HepG2 (cell line): ENCODE results near the gene SESN2. TPM values are rescaled to one million over a fixed set of nuclear protein-coding genes. Genes with fewer than 3 reads are reported as not detected.

ENCODE experiments used
- ARID2 ChIP-seq: sonication (generic); formaldehyde crosslinking; IDR thresholded peaks from 2 replicates; pipeline ENCODE4 v1.8.1; 2022; ENCODE audit warnings: mild to moderate bottlenecking, missing genetic modification reagents, borderline replicate concordance
- CHD2 ChIP-seq: IDR thresholded peaks from 2 replicates; pipeline ENCODE4 v1.6.1; 2011; ENCODE audit warnings: low read depth, low read length, improper control_type of control experiment
- DNMT1 ChIP-seq: sonication (generic); formaldehyde crosslinking; IDR thresholded peaks from 2 replicates; pipeline ENCODE4 v1.5.1; 2020; ENCODE audit warnings: mild to moderate bottlenecking, missing genetic modification reagents
- FOXJ3 ChIP-seq: sonication (generic); formaldehyde crosslinking; IDR thresholded peaks from 2 replicates; pipeline ENCODE4 v1.4.0; 2020; ENCODE audit warnings: missing genetic modification reagents, mild to moderate bottlenecking, borderline replicate concordance
- HINFP ChIP-seq: sonication (generic); formaldehyde crosslinking; IDR thresholded peaks from 2 replicates; pipeline ENCODE4 v1.4.0; 2020; ENCODE audit warnings: low read depth, mild to moderate bottlenecking, missing genetic modification reagents
- HMGA1 ChIP-seq: sonication (generic); formaldehyde crosslinking; conservative IDR thresholded peaks from 2 replicates; pipeline ENCODE4 v1.4.0; 2020; ENCODE audit warnings: missing genetic modification reagents
- MAFG ChIP-seq: sonication (generic); formaldehyde crosslinking; IDR thresholded peaks from 2 replicates; pipeline ENCODE4 v1.5.1; 2020; ENCODE audit warnings: mild to moderate bottlenecking, missing genetic modification reagents
- MBNL3 ChIP-seq: fragments of 250-450 bp; sonication (Bioruptor Pico); conservative IDR thresholded peaks from 2 replicates; pipeline ENCODE4 v1.8.0; 2022; ENCODE audit warnings: mild to moderate bottlenecking, inconsistent platforms
- NCOA2 ChIP-seq: sonication (generic); formaldehyde crosslinking; IDR thresholded peaks from 2 replicates; pipeline ENCODE4 v1.8.0; 2022; ENCODE audit warnings: inconsistent platforms
- NR3C1 ChIP-seq: sonication (generic); formaldehyde crosslinking; IDR thresholded peaks from 2 replicates; pipeline ENCODE4 v1.4.0; 2020; ENCODE audit warnings: missing genetic modification reagents
- TAF15 ChIP-seq: fragments of 200-400 bp; formaldehyde crosslinking; IDR thresholded peaks from one replicate; pipeline ENCODE4 v1.6.1; 2018; ENCODE audit warnings: mild to moderate bottlenecking, low read depth, low read length; ENCODE audit not compliant: poor library complexity, severe bottlenecking
- ZKSCAN5 ChIP-seq: sonication (generic); formaldehyde crosslinking; IDR thresholded peaks from 2 replicates; pipeline ENCODE4 v1.5.1; 2020; ENCODE audit warnings: mild to moderate bottlenecking, missing genetic modification reagents
- ZMYM3 ChIP-seq: sonication (generic); formaldehyde crosslinking; IDR thresholded peaks from 2 replicates; pipeline ENCODE4 v1.5.1; 2020; ENCODE audit warnings: mild to moderate bottlenecking, missing genetic modification reagents
- ZNF263 ChIP-seq: sonication (generic); formaldehyde crosslinking; IDR thresholded peaks from 2 replicates; pipeline ENCODE4 v1.4.0; 2020; ENCODE audit warnings: missing genetic modification reagents
- ZNF274 ChIP-seq: sonication (generic); formaldehyde crosslinking; IDR thresholded peaks from 2 replicates; pipeline ENCODE4 v1.5.1; 2020; ENCODE audit warnings: mild to moderate bottlenecking, missing genetic modification reagents
- ZNF3 ChIP-seq: IDR thresholded peaks from 2 replicates; pipeline ENCODE4 v1.7.0; 2017; ENCODE audit warnings: inconsistent platforms
- ZNF512B ChIP-seq: sonication (generic); formaldehyde crosslinking; IDR thresholded peaks from 2 replicates; pipeline ENCODE4 v1.5.1; 2020; ENCODE audit warnings: missing genetic modification reagents, mild to moderate bottlenecking, borderline replicate concordance
- ZNF629 ChIP-seq: sonication (generic); formaldehyde crosslinking; conservative IDR thresholded peaks from 2 replicates; pipeline ENCODE4 v1.5.0; 2020; ENCODE audit warnings: missing genetic modification reagents
- ZNF770 ChIP-seq: sonication (generic); formaldehyde crosslinking; IDR thresholded peaks from 2 replicates; pipeline ENCODE4 v1.5.0; 2020; ENCODE audit warnings: mild to moderate bottlenecking, missing genetic modification reagents
- ZNF792 ChIP-seq: IDR thresholded peaks from 2 replicates; pipeline ENCODE4 v1.6.1; 2016
- ZSCAN25 ChIP-seq: sonication (generic); formaldehyde crosslinking; IDR thresholded peaks from 2 replicates; pipeline ENCODE4 v1.8.0; 2022; ENCODE audit warnings: mild to moderate bottlenecking, missing genetic modification reagents
- ZUFSP ChIP-seq: sonication (generic); formaldehyde crosslinking; IDR thresholded peaks from 2 replicates; pipeline ENCODE4 v1.9.0; 2021; ENCODE audit warnings: missing genetic modification reagents, mild to moderate bottlenecking, borderline replicate concordance
- polyA plus RNA-seq, 8 experiments: library from polyadenylated mRNA; depleted of rRNA in 3 of 8; stranded (reverse) in 7 of 8; unstranded in 1 of 8; fragments of >200 nt; fragmentation: Illumina TruSeq in 4 of 8; extraction: Trizol in 4 of 8; gene quantifications; 2 replicates each; pipeline versions ENCODE4 v1.2.1 to v1.2.3, GENCODE V29; 2011 to 2016; ENCODE audit warnings: low read depth in 4 of 8, missing spikeins in 1 of 8, mixed read lengths in 1 of 8; ENCODE audit not compliant: insufficient read depth in 1 of 8
- total RNA-seq, 5 experiments: library from RNA; depleted of rRNA; stranded (reverse); fragments of >200 nt; fragmentation: Illumina TruSeq; extraction: Trizol; gene quantifications; 2 replicates each; pipeline ENCODE4 v1.2.3, GENCODE V29; 2016; ENCODE audit warnings: low read depth in 1 of 5

Gene SESN2
- total and polyA plus RNA-seq, 2 of the 13 experiments (the other 11 are each of a cell fraction or from before 2014, with no cell fraction given), result 13.2 to 19.1 TPM

- TF ChIP-seq ZUFSP (no peak), ZNF263 (CRISPR knock-in tag) (no peak), ZNF3 (CRISPR knock-in tag) (peak; percentile 25), ZKSCAN5 (CRISPR knock-in tag) (no peak), ZNF512B (CRISPR knock-in tag) (no peak), DNMT1 (CRISPR knock-in tag) (no peak), ZNF274 (CRISPR knock-in tag) (no peak), HINFP (CRISPR knock-in tag) (no peak), ARID2 (no peak), MAFG (no peak), FOXJ3 (CRISPR knock-in tag) (no peak), NCOA2 (no peak), ZNF792 (no peak), ZNF770 (CRISPR knock-in tag) (peak; percentile 3; the same call in 1 of the 2 replicates), HMGA1 (CRISPR knock-in tag) (no peak), ZMYM3 (peak; percentile 19; the same call in 1 of the 2 replicates), TAF15 (no peak), MBNL3 (CRISPR knock-in tag) (no peak), NR3C1 (CRISPR knock-in tag) (no peak), ZSCAN25 (CRISPR knock-in tag) (no peak), ZNF629 (CRISPR knock-in tag) (peak; percentile 94), CHD2 (no peak)
Measured at GRCh38 chr1:28249866-28250295, 9.4 kb upstream of the SESN2 start (continued).
